Liver (tissue), 9 donors: ENCODE data around the gene GLB1L2. TPM values are rescaled to one million over a fixed set of nuclear protein-coding genes. Genes with fewer than 3 reads are reported as not detected.

Experiments used
- DNase-seq: peaks from one replicate; pipeline ENCODE4 v3.0.0-alpha.2; 2017; ENCODE audit warnings: low spot score
- H3K27ac ChIP-seq, 2 donors: one replicate each; pipeline ENCODE4 v1.7.0; 2013; ENCODE audit warnings: inconsistent platforms in 2 of 2, low read length in 2 of 2, control low read depth in 1 of 2, low read depth in 1 of 2, mild to moderate bottlenecking in 1 of 2
- H3K27me3 ChIP-seq, 4 donors: one replicate each; pipeline versions ENCODE4 v1.6.1 to v1.7.0; 2013; ENCODE audit warnings: low read length in 3 of 4, inconsistent platforms in 1 of 4, mild to moderate bottlenecking in 1 of 4, moderate library complexity in 1 of 4; ENCODE audit not compliant: control insufficient read depth in 4 of 4, insufficient read depth in 4 of 4
- H3K36me3 ChIP-seq, 4 donors: one replicate each; pipeline versions ENCODE4 v1.6.1 to v1.7.0; 2013; ENCODE audit warnings: low read length in 3 of 4, mild to moderate bottlenecking in 3 of 4, low read depth in 1 of 4, moderate library complexity in 1 of 4; ENCODE audit not compliant: control insufficient read depth in 4 of 4, insufficient read depth in 3 of 4
- H3K4me1 ChIP-seq, 4 donors: one replicate each; pipeline versions ENCODE4 v1.6.1 to v1.7.0; 2013; ENCODE audit warnings: low read length in 3 of 4, mild to moderate bottlenecking in 3 of 4, moderate library complexity in 1 of 4; ENCODE audit not compliant: control insufficient read depth in 4 of 4, insufficient read depth in 4 of 4
- H3K4me3 ChIP-seq, 3 donors: one replicate each; pipeline versions ENCODE4 v1.6.1 to v1.7.0; 2013; ENCODE audit warnings: low read length in 3 of 3, control low read depth in 1 of 3, low read depth in 1 of 3, mild to moderate bottlenecking in 1 of 3
- H3K9ac ChIP-seq, 2 donors: one replicate each; pipeline ENCODE4 v1.7.0; 2013; ENCODE audit warnings: low read length in 2 of 2, mild to moderate bottlenecking in 2 of 2, moderate library complexity in 2 of 2, control low read depth in 1 of 2, low read depth in 1 of 2
- H3K9me3 ChIP-seq, 4 donors: one replicate each; pipeline versions ENCODE4 v1.6.1 to v1.7.0; 2013; ENCODE audit warnings: low read length in 3 of 4; ENCODE audit not compliant: control insufficient read depth in 4 of 4
- EGR1 ChIP-seq, 2 donors: IDR thresholded peaks; 2 replicates each; pipeline ENCODE4 v1.6.1; 2016 to 2018; ENCODE audit warnings: antibody characterized with exemption in 2 of 2, low read depth in 2 of 2
- FOXA2 ChIP-seq: IDR thresholded peaks from 2 replicates; pipeline ENCODE4 v1.6.1; 2016; ENCODE audit warnings: antibody characterized with exemption
- GABPA ChIP-seq, 2 donors: IDR thresholded peaks in 1 of 2; conservative IDR thresholded peaks in 1 of 2; 2 replicates each; pipeline ENCODE4 v1.6.1; 2016; ENCODE audit warnings: antibody characterized with exemption in 2 of 2, mild to moderate bottlenecking in 1 of 2, moderate library complexity in 1 of 2
- HNF4A ChIP-seq, 2 donors: conservative IDR thresholded peaks; 2 replicates each; pipeline ENCODE4 v1.6.1; 2016; ENCODE audit warnings: antibody characterized with exemption in 2 of 2, mild to moderate bottlenecking in 2 of 2
- HNF4G ChIP-seq: IDR thresholded peaks from 2 replicates; pipeline ENCODE4 v1.6.1; 2016; ENCODE audit warnings: antibody characterized with exemption
- JUND ChIP-seq, 2 donors: IDR thresholded peaks; 2 replicates each; pipeline ENCODE4 v1.6.1; 2016; ENCODE audit warnings: antibody characterized with exemption in 2 of 2
- NR2F2 ChIP-seq: IDR thresholded peaks from 2 replicates; pipeline ENCODE4 v1.6.1; 2016; ENCODE audit warnings: antibody characterized with exemption
- RAD21 ChIP-seq, 2 donors: IDR thresholded peaks; 2 replicates each; pipeline ENCODE4 v1.6.1; 2016; ENCODE audit warnings: antibody characterized with exemption in 2 of 2, mild to moderate bottlenecking in 2 of 2
- RXRA ChIP-seq, 2 donors: IDR thresholded peaks; 2 replicates each; pipeline ENCODE4 v1.6.1; 2017 to 2018; ENCODE audit warnings: antibody characterized with exemption in 2 of 2, mild to moderate bottlenecking in 1 of 2
- SP1 ChIP-seq: IDR thresholded peaks from 2 replicates; pipeline ENCODE4 v1.6.1; 2018; ENCODE audit warnings: antibody characterized with exemption, mild to moderate bottlenecking
- TAF1 ChIP-seq: conservative IDR thresholded peaks from 2 replicates; pipeline ENCODE4 v1.6.1; 2016; ENCODE audit warnings: antibody characterized with exemption, mild to moderate bottlenecking
- YY1 ChIP-seq: IDR thresholded peaks from 2 replicates; pipeline ENCODE4 v1.6.1; 2016; ENCODE audit warnings: antibody characterized with exemption, mild to moderate bottlenecking
- WGBS: extraction: QIAGEN DNeasy Blood & Tissue Kit; methylation state at CpG from one replicate; pipeline ENCODE4 v1.1.7; 2013; 5-methylcytosine and 5-hydroxymethylcytosine counted together
- polyA plus RNA-seq, 2 donors: library from polyadenylated mRNA; stranded (reverse) in 1 of 2; unstranded in 1 of 2; fragments of 200-250 nt in 1 of 2; fragments of >200 nt in 1 of 2; fragmentation: Nextera tagmentation in 1 of 2; extraction: Ambion mirVana in 1 of 2; gene quantifications; one replicate each; pipeline versions ENCODE4 v1.2.1 to v1.2.3, GENCODE V29; 2013 to 2015
- total RNA-seq, 2 donors: library from RNA; depleted of rRNA; stranded (reverse); fragments of >200 nt; gene quantifications; one replicate each; pipeline ENCODE4 v1.2.3, GENCODE V29; 2014
- TF ChIP-seq, protein P1 (sequence below): IDR thresholded peaks from 2 replicates; pipeline ENCODE4 v1.6.1; 2016; ENCODE audit warnings: antibody characterized with exemption, mild to moderate bottlenecking
- TF ChIP-seq, protein P2 (sequence below): IDR thresholded peaks from 2 replicates; pipeline ENCODE4 v1.6.1; 2016; ENCODE audit warnings: antibody characterized with exemption
- TF ChIP-seq, protein P3 (sequence below): IDR thresholded peaks from 2 replicates; pipeline ENCODE4 v1.6.1; 2016; ENCODE audit warnings: antibody characterized with exemption
- TF ChIP-seq, protein P4 (sequence below): fragments of 150-350 bp; IDR thresholded peaks from 2 replicates; pipeline ENCODE4 v1.5.1; 2017; ENCODE audit warnings: improper control_type of control experiment, low read depth, low read length; ENCODE audit not compliant: missing input control
- donor health status: healthy.
- donor health status: healthy.
- donor health status: healthy.
- donor health status: healthy.
- donor health status: healthy.

GLB1L2 gene
- total and polyA plus RNA-seq, 4 donors = 0.23 to 0.50 (median 0.42) TPM

DNA sequence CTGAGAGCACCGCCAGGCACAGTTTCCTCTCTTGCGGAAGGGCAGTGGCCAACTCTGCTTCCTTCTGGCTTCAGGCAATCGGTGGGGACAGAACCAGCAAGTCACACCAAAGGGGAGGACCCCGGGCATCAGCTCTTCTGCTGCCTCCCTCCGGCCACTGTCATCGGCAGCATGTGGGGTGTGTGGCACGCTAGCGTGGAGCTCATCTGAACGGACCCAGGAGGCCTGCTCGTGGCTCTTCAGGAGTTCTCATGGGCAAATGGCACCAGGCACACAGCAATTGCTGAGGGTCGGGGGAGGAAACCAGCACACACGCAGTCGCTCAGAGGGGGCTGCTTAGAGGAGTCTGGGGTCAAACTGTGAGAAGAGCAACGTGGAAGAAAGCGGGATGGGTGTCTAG, 53.4 kb downstream of the GLB1L2 start:
- DNase-seq = no peak
- Histone ChIP-seq H3K27ac (no peak overlapping the region), H3K4me1 (no peaks in the 10 kb centered on the region), H3K4me3 (no peak overlapping the region), H3K9ac (no peak overlapping the region), H3K9me3 (no peaks in the 10 kb centered on the region), H3K27me3 (no peaks in the 10 kb centered on the region), H3K36me3 (peaks cover 0 to 2% (median 0%) of the 10 kb centered on the region in 4 donors)
- WGBS = 94% methylated on average over 15 of the region's 15 CpGs
- no peak for TF ChIP-seq HNF4G
- TF ChIP-seq, protein P1, sequence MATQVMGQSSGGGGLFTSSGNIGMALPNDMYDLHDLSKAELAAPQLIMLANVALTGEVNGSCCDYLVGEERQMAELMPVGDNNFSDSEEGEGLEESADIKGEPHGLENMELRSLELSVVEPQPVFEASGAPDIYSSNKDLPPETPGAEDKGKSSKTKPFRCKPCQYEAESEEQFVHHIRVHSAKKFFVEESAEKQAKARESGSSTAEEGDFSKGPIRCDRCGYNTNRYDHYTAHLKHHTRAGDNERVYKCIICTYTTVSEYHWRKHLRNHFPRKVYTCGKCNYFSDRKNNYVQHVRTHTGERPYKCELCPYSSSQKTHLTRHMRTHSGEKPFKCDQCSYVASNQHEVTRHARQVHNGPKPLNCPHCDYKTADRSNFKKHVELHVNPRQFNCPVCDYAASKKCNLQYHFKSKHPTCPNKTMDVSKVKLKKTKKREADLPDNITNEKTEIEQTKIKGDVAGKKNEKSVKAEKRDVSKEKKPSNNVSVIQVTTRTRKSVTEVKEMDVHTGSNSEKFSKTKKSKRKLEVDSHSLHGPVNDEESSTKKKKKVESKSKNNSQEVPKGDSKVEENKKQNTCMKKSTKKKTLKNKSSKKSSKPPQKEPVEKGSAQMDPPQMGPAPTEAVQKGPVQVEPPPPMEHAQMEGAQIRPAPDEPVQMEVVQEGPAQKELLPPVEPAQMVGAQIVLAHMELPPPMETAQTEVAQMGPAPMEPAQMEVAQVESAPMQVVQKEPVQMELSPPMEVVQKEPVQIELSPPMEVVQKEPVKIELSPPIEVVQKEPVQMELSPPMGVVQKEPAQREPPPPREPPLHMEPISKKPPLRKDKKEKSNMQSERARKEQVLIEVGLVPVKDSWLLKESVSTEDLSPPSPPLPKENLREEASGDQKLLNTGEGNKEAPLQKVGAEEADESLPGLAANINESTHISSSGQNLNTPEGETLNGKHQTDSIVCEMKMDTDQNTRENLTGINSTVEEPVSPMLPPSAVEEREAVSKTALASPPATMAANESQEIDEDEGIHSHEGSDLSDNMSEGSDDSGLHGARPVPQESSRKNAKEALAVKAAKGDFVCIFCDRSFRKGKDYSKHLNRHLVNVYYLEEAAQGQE = no peak
- no peak for TF ChIP-seq HNF4A (conservative IDR thresholded peaks at IDR 0.05)
- no peak for TF ChIP-seq JUND (IDR thresholded peaks at IDR 0.05)
- no peak for TF ChIP-seq GABPA (IDR thresholded peaks at IDR 0.05 in 1 of 2, conservative IDR thresholded peaks at IDR 0.05 in 1 of 2)
- TF ChIP-seq FOXA2 = no peak
- TF ChIP-seq, protein P2, sequence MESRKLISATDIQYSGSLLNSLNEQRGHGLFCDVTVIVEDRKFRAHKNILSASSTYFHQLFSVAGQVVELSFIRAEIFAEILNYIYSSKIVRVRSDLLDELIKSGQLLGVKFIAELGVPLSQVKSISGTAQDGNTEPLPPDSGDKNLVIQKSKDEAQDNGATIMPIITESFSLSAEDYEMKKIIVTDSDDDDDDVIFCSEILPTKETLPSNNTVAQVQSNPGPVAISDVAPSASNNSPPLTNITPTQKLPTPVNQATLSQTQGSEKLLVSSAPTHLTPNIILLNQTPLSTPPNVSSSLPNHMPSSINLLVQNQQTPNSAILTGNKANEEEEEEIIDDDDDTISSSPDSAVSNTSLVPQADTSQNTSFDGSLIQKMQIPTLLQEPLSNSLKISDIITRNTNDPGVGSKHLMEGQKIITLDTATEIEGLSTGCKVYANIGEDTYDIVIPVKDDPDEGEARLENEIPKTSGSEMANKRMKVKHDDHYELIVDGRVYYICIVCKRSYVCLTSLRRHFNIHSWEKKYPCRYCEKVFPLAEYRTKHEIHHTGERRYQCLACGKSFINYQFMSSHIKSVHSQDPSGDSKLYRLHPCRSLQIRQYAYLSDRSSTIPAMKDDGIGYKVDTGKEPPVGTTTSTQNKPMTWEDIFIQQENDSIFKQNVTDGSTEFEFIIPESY = no peak
- TF ChIP-seq EGR1 (IDR thresholded peaks at IDR 0.05; ENCODE audit: low read depth in 2 of 2) = no peak
- TF ChIP-seq YY1 = no peak
- TF ChIP-seq TAF1 = no peak
- no peak for TF ChIP-seq SP1

DNA sequence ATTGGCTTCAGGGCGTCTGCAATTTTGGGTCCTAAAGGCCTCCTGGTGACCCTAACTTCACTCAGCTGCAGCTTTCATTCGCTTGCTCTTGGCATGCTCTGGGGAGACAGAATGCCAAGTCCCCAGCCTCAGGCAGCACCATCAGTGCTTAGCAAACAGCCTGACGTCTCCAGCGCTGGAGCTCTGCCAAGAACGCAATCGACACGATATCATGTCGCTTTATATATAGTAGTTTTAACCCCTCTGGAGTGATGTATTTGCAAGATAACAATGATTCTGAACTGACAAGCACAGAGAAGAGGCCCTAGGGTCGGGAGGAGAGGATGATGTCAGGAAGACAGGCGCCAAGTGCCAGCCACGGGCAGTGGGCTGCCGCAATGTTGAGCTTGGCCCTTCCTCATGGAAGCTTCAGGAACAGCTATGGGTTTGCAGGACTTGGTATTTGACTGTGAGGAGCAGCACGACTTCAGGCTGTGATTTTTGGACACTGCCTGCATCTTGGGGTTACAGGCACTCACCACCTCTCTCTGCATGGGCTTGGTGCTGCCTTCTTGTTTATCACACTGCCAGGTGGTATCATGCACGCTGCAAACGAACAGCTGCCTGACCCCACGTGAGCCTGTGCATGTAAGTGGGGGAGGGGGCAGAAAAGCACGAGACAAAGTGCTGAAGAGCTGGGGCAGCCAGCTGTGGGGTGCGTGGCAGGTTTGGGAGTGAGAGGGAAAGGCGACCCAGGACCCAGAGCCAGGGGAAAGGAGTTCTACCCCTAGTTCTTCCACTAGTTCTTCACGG, 54.2 kb downstream of the GLB1L2 start:
- no peak overlapping the region for H3K4me3 ChIP-seq
- H3K36me3 ChIP-seq = peaks cover 0 to 2% (median 0%) of the 10 kb centered on the region in 4 donors
- H3K27me3 ChIP-seq = no peaks in the 10 kb centered on the region
- no peak for DNase-seq
- no peaks in the 10 kb centered on the region for H3K9me3 ChIP-seq
- H3K9ac ChIP-seq = no peak overlapping the region
- no peak for TF ChIP-seq TAF1
- no peak for TF ChIP-seq HNF4G
- TF ChIP-seq RAD21 (IDR thresholded peaks at IDR 0.05) = no peak
- TF ChIP-seq FOXA2 = no peak
- no peak for TF ChIP-seq GABPA (IDR thresholded peaks at IDR 0.05 in 1 of 2, conservative IDR thresholded peaks at IDR 0.05 in 1 of 2)
- TF ChIP-seq, protein P2 = no peak
- no peak for TF ChIP-seq EGR1 (IDR thresholded peaks at IDR 0.05; ENCODE audit: low read depth in 2 of 2)
- TF ChIP-seq, protein P3, sequence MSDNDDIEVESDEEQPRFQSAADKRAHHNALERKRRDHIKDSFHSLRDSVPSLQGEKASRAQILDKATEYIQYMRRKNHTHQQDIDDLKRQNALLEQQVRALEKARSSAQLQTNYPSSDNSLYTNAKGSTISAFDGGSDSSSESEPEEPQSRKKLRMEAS = no peak
- TF ChIP-seq YY1 = no peak
- TF ChIP-seq, protein P4, sequence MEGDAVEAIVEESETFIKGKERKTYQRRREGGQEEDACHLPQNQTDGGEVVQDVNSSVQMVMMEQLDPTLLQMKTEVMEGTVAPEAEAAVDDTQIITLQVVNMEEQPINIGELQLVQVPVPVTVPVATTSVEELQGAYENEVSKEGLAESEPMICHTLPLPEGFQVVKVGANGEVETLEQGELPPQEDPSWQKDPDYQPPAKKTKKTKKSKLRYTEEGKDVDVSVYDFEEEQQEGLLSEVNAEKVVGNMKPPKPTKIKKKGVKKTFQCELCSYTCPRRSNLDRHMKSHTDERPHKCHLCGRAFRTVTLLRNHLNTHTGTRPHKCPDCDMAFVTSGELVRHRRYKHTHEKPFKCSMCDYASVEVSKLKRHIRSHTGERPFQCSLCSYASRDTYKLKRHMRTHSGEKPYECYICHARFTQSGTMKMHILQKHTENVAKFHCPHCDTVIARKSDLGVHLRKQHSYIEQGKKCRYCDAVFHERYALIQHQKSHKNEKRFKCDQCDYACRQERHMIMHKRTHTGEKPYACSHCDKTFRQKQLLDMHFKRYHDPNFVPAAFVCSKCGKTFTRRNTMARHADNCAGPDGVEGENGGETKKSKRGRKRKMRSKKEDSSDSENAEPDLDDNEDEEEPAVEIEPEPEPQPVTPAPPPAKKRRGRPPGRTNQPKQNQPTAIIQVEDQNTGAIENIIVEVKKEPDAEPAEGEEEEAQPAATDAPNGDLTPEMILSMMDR = no peak
- no peak for TF ChIP-seq SP1
- TF ChIP-seq NR2F2 = no peak
- TF ChIP-seq HNF4A (conservative IDR thresholded peaks at IDR 0.05) = no peak
- TF ChIP-seq JUND (IDR thresholded peaks at IDR 0.05) = no peak
- no peak for TF ChIP-seq RXRA (IDR thresholded peaks at IDR 0.05)
- TF ChIP-seq, protein P1 = no peak
- no peaks in the 10 kb centered on the region for H3K4me1 ChIP-seq
- no peak overlapping the region for H3K27ac ChIP-seq
- 79% methylated on average over 20 of the region's 20 CpGs for WGBS
